Occipital lobe (tissue), 2 donors: ENCODE measurements around the gene CMAS. TPM values are rescaled to one million over a fixed set of nuclear protein-coding genes. Genes with fewer than 3 reads are reported as not detected.
A peak's percentile ranks its signal among the peaks of the same experiment; 100 is the strongest.
"Not testable (repeated sequence)": the region's sequence is repeated elsewhere in the genome, so short reads cannot be mapped to it uniquely, and the experiment has no call there.

Source experiments
- DNase-seq: peaks from one replicate; lab custom pipeline; 2025; lab: John Stamatoyannopoulos, UW
- total RNA-seq: library from RNA; depleted of rRNA; stranded (reverse); fragments of >200 nt; gene quantifications from one replicate; pipeline ENCODE4 v1.2.3, GENCODE V29; 2014

Gene CMAS
- 41.6 TPM for total RNA-seq

DNA sequence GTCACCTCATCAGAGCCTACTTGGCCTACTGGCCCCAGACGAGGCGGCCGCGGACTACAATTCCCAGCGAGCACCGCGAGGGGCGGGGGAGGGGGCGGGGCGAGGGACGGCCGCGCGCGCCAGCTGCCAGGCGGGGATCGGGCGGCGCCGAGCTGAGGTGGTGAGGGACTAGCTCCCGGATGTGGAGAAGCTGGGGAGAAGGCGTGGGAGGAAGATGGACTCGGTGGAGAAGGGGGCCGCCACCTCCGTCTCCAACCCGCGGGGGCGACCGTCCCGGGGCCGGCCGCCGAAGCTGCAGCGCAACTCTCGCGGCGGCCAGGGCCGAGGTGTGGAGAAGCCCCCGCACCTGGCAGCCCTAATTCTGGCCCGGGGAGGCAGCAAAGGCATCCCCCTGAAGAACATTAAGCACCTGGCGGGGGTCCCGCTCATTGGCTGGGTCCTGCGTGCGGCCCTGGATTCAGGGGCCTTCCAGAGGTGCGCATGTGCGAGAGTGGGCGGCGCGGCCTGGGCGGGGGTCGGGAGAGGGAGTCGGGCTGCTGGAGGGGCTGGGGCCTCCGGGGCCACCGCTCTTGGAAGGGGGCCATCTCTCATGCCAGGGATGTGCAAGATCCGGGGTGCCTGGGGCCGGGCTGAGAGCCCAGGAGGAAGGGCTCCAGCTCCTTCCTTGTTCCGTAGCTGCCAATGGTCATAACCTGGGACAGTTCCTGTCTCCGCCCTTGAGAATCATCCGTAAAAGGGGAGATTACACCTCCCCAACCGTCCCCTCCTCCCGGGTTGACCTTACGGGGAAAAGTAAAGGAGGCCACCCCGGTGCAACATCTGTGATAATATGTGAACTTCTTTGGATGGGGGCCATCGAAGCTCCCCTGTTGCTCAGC is at the start of gene CMAS:
TSS of gene CMAS (plus strand) at position 129 of the 878 bp plus-strand sequence. CDS start at position 215, 86 bp downstream.
- DNase-seq, result peak; percentile 83

GRCh38 chr12:21998295-21998694 is 47.7 kb upstream of the CMAS start:
- DNase-seq, result no peak

GRCh38 chr12:21998782-21999181 is 47.2 kb upstream of the CMAS start:
- DNase-seq, result no peak

DNA sequence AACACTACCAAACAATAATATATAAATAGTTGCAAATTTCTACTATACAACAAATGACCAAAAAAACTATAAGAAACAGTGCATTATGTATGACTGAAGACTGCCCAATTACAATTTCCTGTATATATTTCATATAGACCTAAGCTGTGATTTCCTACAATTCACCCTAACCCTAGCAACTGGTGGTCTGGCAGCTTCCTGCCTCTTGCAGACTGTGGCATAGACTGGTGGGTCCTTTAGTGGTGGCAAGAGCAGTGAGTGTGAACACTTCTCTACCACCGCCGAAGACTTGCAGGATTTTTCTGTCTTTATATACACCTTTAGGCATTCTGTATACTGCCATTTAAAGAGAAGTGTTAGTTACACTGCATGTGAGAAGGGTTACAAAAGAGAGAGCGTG is 43.6 kb upstream of the CMAS start:
- DNase-seq, result no peak

DNA sequence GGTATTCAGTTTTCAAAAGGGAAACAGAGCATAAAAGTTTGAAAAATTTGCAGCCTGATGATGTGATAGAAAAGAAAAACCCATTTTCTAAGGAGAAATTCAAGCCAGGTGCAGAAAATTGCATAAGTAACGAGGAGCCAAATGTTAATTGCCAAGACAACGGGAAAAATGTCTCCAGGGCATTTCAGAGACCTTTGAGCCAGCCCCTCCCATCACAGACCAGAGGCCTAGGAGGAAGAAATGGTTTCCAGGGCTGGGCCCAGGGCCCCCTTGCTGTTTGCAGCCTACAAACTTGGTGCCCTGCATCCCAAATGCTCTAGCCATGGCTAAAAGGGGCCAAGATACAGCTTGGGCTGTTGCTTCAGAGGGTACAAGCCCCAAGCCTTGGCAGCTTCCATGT is 38.2 kb upstream of the CMAS start:
- not testable (repeated sequence) for DNase-seq

- no peak for DNase-seq
Measured at GRCh38 chr12:22008196-22008595, 37.8 kb upstream of the CMAS start.

DNA sequence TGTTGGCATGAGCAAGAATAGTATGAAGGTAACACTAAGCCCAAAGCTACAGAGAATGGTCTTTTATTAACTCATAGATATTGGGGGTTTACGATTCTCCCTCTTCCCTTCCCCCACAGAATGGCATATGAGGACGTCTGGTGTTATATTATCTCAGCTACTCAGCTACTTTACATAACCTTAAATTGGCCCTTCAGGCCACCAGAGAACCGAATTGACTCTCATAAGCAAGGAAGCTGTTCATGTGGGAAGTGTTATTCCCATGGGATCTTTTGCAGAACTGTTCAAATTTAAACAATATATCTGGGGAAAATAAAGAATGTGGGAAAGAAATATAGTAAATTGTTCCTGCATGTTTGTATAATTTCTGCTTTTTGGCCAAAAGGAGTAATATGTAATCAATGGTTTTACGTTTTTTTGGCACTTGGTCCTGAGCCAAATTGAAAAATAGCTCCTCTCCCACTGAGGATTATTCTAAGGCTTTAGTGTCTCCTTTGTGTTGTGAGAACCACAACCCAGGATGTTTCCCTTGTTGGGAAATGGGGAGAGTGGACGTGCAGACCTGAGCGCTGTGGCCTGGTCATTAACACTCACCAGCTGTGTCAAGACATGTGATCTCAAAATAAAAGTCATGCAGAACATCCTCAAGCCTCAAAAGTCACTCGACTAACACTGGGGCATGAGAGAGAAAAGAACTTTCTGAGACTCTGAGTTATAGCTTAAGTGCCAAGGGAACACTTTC is 31.8 kb upstream of the CMAS start:
- no peak for DNase-seq

- DNase-seq, result no peak
Measured at GRCh38 chr12:22014783-22015144, 31.3 kb upstream of the CMAS start.

- no peak for DNase-seq
Measured at GRCh38 chr12:22016982-22017381, 29.0 kb upstream of the CMAS start.

DNA sequence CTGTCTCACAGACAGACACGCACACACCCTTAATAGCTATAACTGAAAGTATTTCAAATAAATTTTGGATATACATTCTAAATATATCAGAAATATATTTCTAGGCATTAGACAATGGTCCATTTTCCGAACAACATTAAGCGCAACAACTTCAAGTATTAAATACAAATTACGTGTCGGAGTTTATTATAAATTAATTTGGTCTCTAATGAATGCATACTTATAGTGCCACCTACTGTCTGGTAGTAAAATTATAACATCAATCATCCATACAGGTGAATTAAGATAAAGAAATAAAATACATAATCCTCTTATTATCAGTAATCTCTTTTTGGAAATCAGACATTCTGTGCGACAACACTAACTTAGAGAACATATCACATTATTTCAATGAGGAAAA is 27.2 kb upstream of the CMAS start:
- no peak for DNase-seq

- DNase-seq, result not testable (repeated sequence)
Measured at GRCh38 chr12:22023489-22023888, 22.5 kb upstream of the CMAS start.

GRCh38 chr12:22029491-22029890 is 16.5 kb upstream of the CMAS start:
- no peak for DNase-seq

DNA sequence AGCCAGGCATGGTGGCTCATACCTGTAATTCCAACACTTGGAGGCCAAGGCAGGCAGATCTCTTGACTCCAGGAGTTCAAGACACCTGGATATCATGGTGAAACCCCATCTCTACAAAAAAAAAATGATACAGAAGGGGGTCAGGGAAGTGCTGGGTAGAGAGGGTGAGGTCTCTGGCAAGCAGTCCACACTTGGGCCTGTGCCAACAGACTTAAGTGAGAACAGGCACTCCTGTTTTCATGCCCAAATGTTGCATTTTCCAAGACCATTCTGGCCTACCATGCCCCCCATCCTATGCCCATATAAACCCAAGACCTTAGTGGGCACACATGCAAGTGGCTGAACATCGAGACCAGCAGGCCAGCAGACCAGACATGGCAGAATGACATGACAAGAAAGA is 16.0 kb upstream of the CMAS start:
- no peak for DNase-seq

DNA sequence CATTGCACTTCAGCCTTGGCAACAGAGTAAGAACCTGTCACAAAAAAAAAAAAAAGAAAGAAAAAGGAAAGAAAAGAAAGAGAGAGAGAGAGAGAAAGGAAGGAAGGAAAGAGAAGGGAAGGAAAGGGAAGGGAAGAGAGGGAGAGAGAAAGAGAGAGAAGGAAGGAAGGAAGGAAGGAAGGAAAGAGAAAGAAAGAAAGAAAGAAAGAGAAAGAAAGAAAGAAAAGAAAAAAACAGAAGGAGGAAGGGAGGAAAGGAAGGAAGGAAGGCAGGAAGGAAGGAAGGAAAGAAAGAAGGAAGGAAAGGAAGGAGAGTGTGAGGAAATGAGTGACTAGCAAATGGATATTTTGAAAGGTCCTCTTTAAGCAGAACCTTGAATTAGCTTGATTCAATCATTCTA is 13.3 kb upstream of the CMAS start:
- DNase-seq, result no peak

- DNase-seq, result no peak
Measured at GRCh38 chr12:22034709-22035506, 11.1 kb upstream of the CMAS start.

DNA sequence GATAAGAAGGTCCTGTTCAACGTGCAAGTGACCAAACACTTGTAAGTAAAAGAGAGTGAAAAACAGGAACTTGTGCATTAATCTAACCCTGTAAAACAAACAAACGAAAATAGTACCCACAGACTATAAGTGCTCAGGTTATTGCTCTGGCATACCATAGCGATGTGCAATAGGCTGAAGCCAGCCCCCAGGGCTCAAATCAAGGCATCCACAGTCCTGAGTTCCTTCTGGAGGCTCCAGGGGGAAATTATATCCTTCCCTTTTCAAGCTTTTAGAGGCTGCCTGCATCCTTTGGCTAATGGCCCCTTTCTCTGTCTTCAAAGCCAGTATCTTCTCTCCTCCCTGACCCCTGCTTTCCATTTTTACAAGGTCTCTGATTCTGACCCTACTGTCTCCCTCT is 8.1 kb upstream of the CMAS start:
- no peak for DNase-seq

DNA sequence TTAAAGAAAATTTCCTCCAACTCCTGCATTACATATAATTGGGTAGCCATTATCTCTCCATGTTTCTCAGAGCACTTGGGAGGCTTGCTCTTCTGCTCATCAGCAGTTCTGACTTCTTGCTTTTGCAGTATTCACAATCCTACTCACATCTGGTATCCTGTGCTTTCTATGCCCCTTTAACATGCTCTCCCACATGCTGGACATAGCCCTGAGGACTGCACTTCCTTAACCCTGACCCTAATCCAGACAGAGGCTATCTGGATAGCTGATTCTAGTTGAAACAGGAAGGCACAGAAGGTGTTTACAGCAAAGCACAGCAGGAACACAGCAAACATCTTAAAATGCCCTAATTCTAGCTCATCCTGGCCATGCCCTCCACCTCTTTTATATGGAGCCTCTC is 7.3 kb upstream of the CMAS start:
- DNase-seq, result no peak

DNA sequence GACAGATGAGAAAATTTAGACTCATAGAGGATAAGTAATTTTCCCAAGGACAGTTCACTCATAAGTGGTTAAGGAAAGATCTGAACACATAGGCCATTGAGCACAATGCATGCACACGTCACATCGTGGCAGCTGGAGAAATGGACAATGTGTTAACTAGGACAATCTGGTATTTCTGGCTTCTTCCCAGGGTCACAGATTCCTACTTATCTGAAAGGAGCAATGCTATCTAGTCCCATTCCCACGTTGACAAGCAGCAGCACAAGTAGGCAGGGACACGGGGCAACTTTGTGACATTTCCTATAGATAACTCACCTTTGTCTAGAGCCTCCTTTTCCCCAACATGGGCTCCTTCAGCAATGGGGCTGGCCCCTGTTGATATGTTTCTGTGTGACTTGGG is 6.7 kb upstream of the CMAS start:
- no peak for DNase-seq

GRCh38 chr12:22042976-22043669 is 2.9 kb upstream of the CMAS start:
- no peak for DNase-seq

GRCh38 chr12:22043943-22044342 is 2.1 kb upstream of the CMAS start:
- no peak for DNase-seq

DNA sequence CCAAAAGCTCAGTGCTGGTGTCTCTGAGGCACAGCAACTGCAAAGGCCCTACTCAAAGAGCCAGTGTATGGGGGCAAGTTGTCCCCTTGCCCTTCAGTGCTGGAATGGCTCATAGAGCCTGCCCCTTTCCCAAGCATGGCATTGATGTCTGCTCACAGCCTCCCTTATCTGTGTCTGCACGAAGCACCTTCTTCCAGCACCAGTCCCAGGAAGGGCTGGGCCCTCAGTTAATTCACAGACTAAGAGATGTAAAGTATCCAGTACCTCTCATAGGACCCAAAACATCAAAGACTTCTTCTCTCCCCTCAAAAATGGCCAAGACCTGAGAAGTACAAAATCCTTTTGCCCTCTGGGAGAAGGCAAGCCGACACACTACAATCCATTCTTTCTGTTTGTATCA is 1.6 kb upstream of the CMAS start:
- DNase-seq, result no peak
